GM12878 (cell line): ENCODE results near the gene CCDC137. TPM values are rescaled to one million over a fixed set of nuclear protein-coding genes. Genes with fewer than 3 reads are reported as not detected.

Source experiments
- BCL3 ChIP-seq: IDR thresholded peaks from 2 replicates; pipeline ENCODE4 v1.6.1; 2011; ENCODE audit warnings: borderline replicate concordance, low read depth, mild to moderate bottlenecking, moderate library complexity, low read length; ENCODE audit not compliant: insufficient read depth, poor library complexity, severe bottlenecking
- CBX3 ChIP-seq: fragments of 200-600 bp; sonication (generic); IDR thresholded peaks from 2 replicates; pipeline ENCODE4 v1.6.1; 2016; ENCODE audit warnings: low read depth, borderline replicate concordance
- CHD1 ChIP-seq: IDR thresholded peaks from 2 replicates; pipeline ENCODE4 v1.6.1; 2012; ENCODE audit warnings: low read depth, low read length, improper control_type of control experiment
- CREM ChIP-seq: IDR thresholded peaks from 2 replicates; pipeline ENCODE4 v1.6.1; 2014; ENCODE audit warnings: antibody characterized with exemption, low read depth
- CTCF ChIP-seq, 3 experiments: IDR thresholded peaks in 2 of 3; conservative IDR thresholded peaks in 1 of 3; 2 replicates each; pipeline ENCODE4 v1.5.1; 2011; ENCODE audit warnings: low read depth in 3 of 3, low read length in 3 of 3, mild to moderate bottlenecking in 3 of 3, control low read depth in 2 of 3, moderate library complexity in 2 of 3, inconsistent platforms in 1 of 3, mixed read lengths in 1 of 3; ENCODE audit not compliant: control insufficient read depth in 2 of 3, insufficient read depth in 1 of 3; ENCODE audit errors: extremely low read depth in 1 of 3
- EGR1 ChIP-seq, 2 experiments: IDR thresholded peaks; 1 replicate in 1 of 2; 2 replicates in 1 of 2; pipeline ENCODE4 v1.6.1; 2011 to 2012; ENCODE audit warnings: low read depth in 2 of 2, low read length in 2 of 2, borderline replicate concordance in 1 of 2, mild to moderate bottlenecking in 1 of 2, moderate library complexity in 1 of 2
- FOXM1 ChIP-seq: IDR thresholded peaks from 2 replicates; pipeline ENCODE4 v1.6.1; 2012; ENCODE audit warnings: low read depth, mild to moderate bottlenecking, inconsistent platforms, low read length, moderate library complexity
- JUNB ChIP-seq: IDR thresholded peaks from 2 replicates; pipeline ENCODE4 v1.6.1; 2016; ENCODE audit warnings: antibody characterized with exemption, mild to moderate bottlenecking
- NFYB ChIP-seq: IDR thresholded peaks from 2 replicates; pipeline ENCODE4 v1.6.1; 2011; ENCODE audit warnings: low read depth, mild to moderate bottlenecking, low read length, improper control_type of control experiment, moderate library complexity; ENCODE audit not compliant: insufficient read depth
- NR2C2 ChIP-seq: IDR thresholded peaks from 2 replicates; pipeline ENCODE4 v1.6.1; 2011; ENCODE audit warnings: borderline replicate concordance, low read depth; ENCODE audit not compliant: control insufficient read depth, insufficient read length
- PAX5 ChIP-seq: IDR thresholded peaks from 2 replicates; pipeline ENCODE4 v1.6.1; 2011; ENCODE audit warnings: low read depth, low read length, borderline replicate concordance
- POLR2A ChIP-seq: IDR thresholded peaks from 2 replicates; pipeline ENCODE4 v1.6.1; 2011; ENCODE audit warnings: low read depth, mild to moderate bottlenecking, low read length
- POU2F2 ChIP-seq: IDR thresholded peaks from 3 replicates; pipeline ENCODE4 v1.6.1; 2011; ENCODE audit warnings: low read depth, mild to moderate bottlenecking, low read length, borderline replicate concordance
- SREBF1 ChIP-seq: IDR thresholded peaks from 2 replicates; pipeline ENCODE4 v1.6.1; 2012; ENCODE audit warnings: mild to moderate bottlenecking, low read length
- STAT1 ChIP-seq: fragments of 450-650 bp; conservative IDR thresholded peaks from 2 replicates; pipeline ENCODE4 v1.6.1; 2014; ENCODE audit warnings: antibody characterized with exemption, mild to moderate bottlenecking
- STAT3 ChIP-seq: IDR thresholded peaks from 2 replicates; pipeline ENCODE4 v1.6.1; 2011; ENCODE audit warnings: low read depth, low read length, improper control_type of control experiment
- SUPT20H ChIP-seq: IDR thresholded peaks from 2 replicates; pipeline ENCODE4 v1.6.1; 2011; ENCODE audit warnings: low read depth, mild to moderate bottlenecking, low read length, moderate library complexity, borderline replicate concordance; ENCODE audit not compliant: control insufficient read depth
- SUZ12 ChIP-seq: fragments of 200-600 bp; sonication (generic); IDR thresholded peaks from one replicate; pipeline ENCODE4 v1.6.1; 2018; ENCODE audit warnings: antibody characterized with exemption, mild to moderate bottlenecking; ENCODE audit not compliant: unreplicated experiment
- ZBTB11 ChIP-seq: fragments of 450-650 bp; formaldehyde crosslinking; IDR thresholded peaks from 2 replicates; pipeline ENCODE4 v1.5.0; 2022; ENCODE audit warnings: mild to moderate bottlenecking, missing genetic modification characterization
- ZNF622 ChIP-seq: fragments of 450-650 bp; IDR thresholded peaks from 2 replicates; pipeline ENCODE4 v1.6.1; 2017; ENCODE audit warnings: mild to moderate bottlenecking, inconsistent platforms
- ZZZ3 ChIP-seq: IDR thresholded peaks from 2 replicates; pipeline ENCODE4 v1.6.1; 2011; ENCODE audit warnings: low read depth; ENCODE audit not compliant: control insufficient read depth, insufficient read length
- polyA plus RNA-seq, 11 experiments: library from polyadenylated mRNA; depleted of rRNA in 4 of 11; unstranded in 6 of 11; stranded (reverse) in 5 of 11; fragments of >200 nt; fragmentation: Nextera tagmentation in 4 of 11; fragmentation: Illumina TruSeq in 1 of 11; extraction: Ambion mirVana in 4 of 11; extraction: Trizol in 1 of 11; gene quantifications; 1 replicate in 1 of 11; 2 replicates in 10 of 11; pipeline versions ENCODE4 v1.2.1 to v1.2.3, GENCODE V29; 2011 to 2016; ENCODE audit warnings: inconsistent platforms in 2 of 11, missing spikeins in 2 of 11, low read depth in 1 of 11
- total RNA-seq, 4 experiments: library from RNA; depleted of rRNA in 3 of 4; stranded (reverse); fragments of >200 nt in 3 of 4; fragmentation: Illumina TruSeq in 1 of 4; extraction: Trizol in 1 of 4; gene quantifications; 2 replicates each; pipeline versions ENCODE4 v1.2.1 to v1.2.3, GENCODE V29; 2013 to 2021

The CCDC137 gene
- total and polyA plus RNA-seq, 10 of the 15 experiments (the other 5 are each of a cell fraction or from before 2014, with no cell fraction given): 2.2 to 45.4 (median 22.1) TPM

- TF ChIP-seq EGR1 (IDR thresholded peaks at IDR 0.05; ENCODE audit: borderline replicate concordance in 1 of 2, low read depth in 2 of 2, low read length in 2 of 2) (peak; percentile 83 to 100), CREM (peak; percentile 68; the same call in 1 of the 2 replicates), FOXM1 (no peak), ZNF622 (no peak), NFYB (no peak), BCL3 (peak; percentile 64), ZBTB11 (peak; percentile 96), NR2C2 (no peak), CBX3 (no peak), POLR2A (peak; percentile 87), POU2F2 (peak; percentile 84; the same call in 2 of the 3 replicates), JUNB (no peak), STAT3 (no peak), PAX5 (0 out of 2 replicates have a peak, but pooled peaks have one; percentile 17), SUZ12 (no peak), ZZZ3 (no peak), CHD1 (no peak), SREBF1 (0 out of 2 replicates have a peak, but pooled peaks have one; percentile 29), STAT1 (peak; percentile 97), SUPT20H (no peak), CTCF (IDR thresholded peaks at IDR 0.05 in 2 of 3, conservative IDR thresholded peaks at IDR 0.05 in 1 of 3; ENCODE audit: control insufficient read depth in 2 of 3, extremely low read depth in 1 of 3, insufficient read depth in 1 of 3, low read depth in 3 of 3, low read length in 3 of 3) (no peak)
Observed at GRCh38 chr17:81636505-81637288, 29.8 kb upstream of the CCDC137 start, which contains the start of the genes NPLOC4 and TSPAN10 (continued).
